GM23338 (cell line): ENCODE data around the gene DCLK1. TPM values are rescaled to one million over a fixed set of nuclear protein-coding genes. Genes with fewer than 3 reads are reported as not detected.
A peak's percentile ranks its signal among the peaks of the same experiment; 100 is the strongest.

Experiments
- ATAC-seq: fragments of 200-7000 bp; cut with Tn5 transposase; 3 replicates; pipeline ENCODE4 v1.9.1; 2020
- DNase-seq: peaks from one replicate; pipeline ENCODE4 v3.0.0-alpha.2; 2015; ENCODE audit warnings: low spot score
- H2AFZ ChIP-seq: fragments of 200-600 bp; sonication (generic); 2 replicates; pipeline ENCODE4 v1.8.0; 2016; ENCODE audit warnings: antibody characterized with exemption, mild to moderate bottlenecking, moderate library complexity
- H3F3A ChIP-seq: fragments of 200-600 bp; sonication (generic); replicated peaks from 2 replicates; pipeline ENCODE4 v1.8.0; 2017; ENCODE audit warnings: antibody characterized with exemption, mixed run types, low read depth
- H3K27ac ChIP-seq: fragments of 200-600 bp; sonication (generic); 2 replicates; pipeline ENCODE4 v1.6.1; 2016; ENCODE audit warnings: low read depth
- H3K27me3 ChIP-seq: fragments of 200-600 bp; sonication (generic); 2 replicates; pipeline ENCODE4 v1.8.0; 2016; ENCODE audit warnings: mild to moderate bottlenecking, mixed run types, moderate library complexity; ENCODE audit not compliant: insufficient read depth
- H3K36me3 ChIP-seq: fragments of 200-600 bp; sonication (generic); 2 replicates; pipeline ENCODE4 v1.8.0; 2016; ENCODE audit warnings: mild to moderate bottlenecking; ENCODE audit not compliant: insufficient read depth
- H3K4me1 ChIP-seq: fragments of 200-600 bp; sonication (generic); 2 replicates; pipeline ENCODE4 v1.8.0; 2016; ENCODE audit warnings: mild to moderate bottlenecking, moderate library complexity; ENCODE audit not compliant: insufficient read depth
- H3K4me2 ChIP-seq: fragments of 200-600 bp; sonication (generic); 2 replicates; pipeline ENCODE4 v1.7.1; 2017; ENCODE audit warnings: mixed run types
- H3K4me3 ChIP-seq: fragments of 200-600 bp; sonication (generic); 2 replicates; pipeline ENCODE4 v1.6.1; 2016; ENCODE audit warnings: mixed run types
- H3K79me2 ChIP-seq: fragments of 200-600 bp; sonication (generic); replicated peaks from 2 replicates; pipeline ENCODE4 v1.8.0; 2017; ENCODE audit warnings: mild to moderate bottlenecking; ENCODE audit not compliant: insufficient read depth
- H3K9me2 ChIP-seq: fragments of 200-600 bp; sonication (generic); 2 replicates; pipeline ENCODE4 v1.8.0; 2017; ENCODE audit not compliant: insufficient read depth
- H4K20me1 ChIP-seq: fragments of 200-600 bp; sonication (generic); replicated peaks from 2 replicates; pipeline ENCODE4 v1.8.0; 2017; ENCODE audit warnings: mild to moderate bottlenecking; ENCODE audit not compliant: insufficient read depth
- H3K27ac Mint-ChIP-seq: 2 replicates; pipeline ENCODE4 v1.8.0; 2020; ENCODE audit warnings: inconsistent platforms, mild to moderate bottlenecking, moderate library complexity, mixed read lengths
- H3K27me3 Mint-ChIP-seq: 3 replicates; pipeline ENCODE4 v1.8.0; 2022; ENCODE audit warnings: low read depth, mild to moderate bottlenecking, moderate library complexity, mixed read lengths, inconsistent platforms; ENCODE audit not compliant: insufficient read depth, poor library complexity
- H3K36me3 Mint-ChIP-seq: 3 replicates; pipeline ENCODE4 v1.8.0; 2021; ENCODE audit warnings: low read depth, mild to moderate bottlenecking, inconsistent platforms, moderate library complexity, mixed read lengths
- H3K4me1 Mint-ChIP-seq: 3 replicates; pipeline ENCODE4 v1.8.0; 2020; ENCODE audit warnings: mild to moderate bottlenecking, inconsistent platforms, mixed read lengths
- H3K4me3 Mint-ChIP-seq: 3 replicates; pipeline ENCODE4 v1.8.0; 2021; ENCODE audit warnings: moderate library complexity, mild to moderate bottlenecking, inconsistent platforms, mixed read lengths
- H3K9me3 Mint-ChIP-seq: 3 replicates; pipeline ENCODE4 v1.8.0; 2020; ENCODE audit warnings: moderate library complexity, mild to moderate bottlenecking, inconsistent platforms, mixed read lengths
- EZH2 ChIP-seq: fragments of 200-600 bp; sonication (generic); IDR thresholded peaks from one replicate; pipeline ENCODE4 v1.8.0; 2017; ENCODE audit warnings: antibody characterized with exemption, mild to moderate bottlenecking, low read depth; ENCODE audit not compliant: unreplicated experiment
- EZH2phosphoT487 ChIP-seq: fragments of 200-600 bp; sonication (generic); IDR thresholded peaks from one replicate; pipeline ENCODE4 v1.8.1; 2018; ENCODE audit warnings: antibody characterized with exemption; ENCODE audit not compliant: unreplicated experiment
- JUNB ChIP-seq: IDR thresholded peaks from one replicate; pipeline ENCODE4 v1.6.1; 2016; ENCODE audit warnings: antibody characterized with exemption; ENCODE audit not compliant: unreplicated experiment
- POLR2AphosphoS5 ChIP-seq: IDR thresholded peaks from 2 replicates; pipeline ENCODE4 v1.6.1; 2016; ENCODE audit warnings: antibody characterized with exemption, low read depth
- STAT1 ChIP-seq: IDR thresholded peaks from one replicate; pipeline ENCODE4 v1.6.1; 2016; ENCODE audit warnings: antibody characterized with exemption; ENCODE audit not compliant: unreplicated experiment
- polyA plus RNA-seq: library from polyadenylated mRNA; unstranded; fragments of >200 nt; fragmentation: Nextera tagmentation; extraction: Ambion mirVana; gene quantifications from 2 replicates; pipeline ENCODE4 v1.2.1, GENCODE V29; 2016
- total RNA-seq: library from RNA; depleted of rRNA; stranded (reverse); fragments of >200 nt; shearing (Covaris generic); gene quantifications from 2 replicates; pipeline ENCODE4 v1.2.3, GENCODE V29; 2014
- TF ChIP-seq, protein P1 (sequence below): fragments of 250-450 bp; sonication (Bioruptor Pico); IDR thresholded peaks from 2 replicates; pipeline ENCODE4 v1.5.0; 2020; ENCODE audit warnings: mild to moderate bottlenecking, moderate library complexity
- TF ChIP-seq, protein P2 (sequence below): IDR thresholded peaks from one replicate; pipeline ENCODE4 v1.6.1; 2018; ENCODE audit warnings: antibody characterized with exemption; ENCODE audit not compliant: unreplicated experiment

DCLK1 gene
- total and polyA plus RNA-seq, 2 experiments from 2014 or later: 13.1 to 57.7 TPM

DNA sequence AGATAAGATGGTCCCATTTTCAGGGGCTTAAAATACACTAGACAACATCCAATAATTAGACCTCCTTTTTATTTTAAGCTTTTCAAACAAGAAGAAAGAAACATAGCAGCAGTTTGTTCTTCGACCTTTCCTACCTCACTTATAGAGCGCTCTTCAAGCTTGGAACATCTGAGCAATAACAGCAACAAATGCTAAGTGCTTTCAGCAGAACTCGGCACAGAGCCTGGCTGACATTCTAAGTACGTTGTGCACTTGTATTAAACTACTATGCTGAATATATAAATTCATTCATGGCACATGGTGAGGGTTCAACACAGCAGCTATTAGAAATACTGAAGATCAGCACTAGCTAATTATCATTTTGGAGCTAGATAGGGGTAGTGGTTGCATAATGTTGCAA lies 398.6 kb downstream of the DCLK1 start (continued):
- TF ChIP-seq, protein P1, sequence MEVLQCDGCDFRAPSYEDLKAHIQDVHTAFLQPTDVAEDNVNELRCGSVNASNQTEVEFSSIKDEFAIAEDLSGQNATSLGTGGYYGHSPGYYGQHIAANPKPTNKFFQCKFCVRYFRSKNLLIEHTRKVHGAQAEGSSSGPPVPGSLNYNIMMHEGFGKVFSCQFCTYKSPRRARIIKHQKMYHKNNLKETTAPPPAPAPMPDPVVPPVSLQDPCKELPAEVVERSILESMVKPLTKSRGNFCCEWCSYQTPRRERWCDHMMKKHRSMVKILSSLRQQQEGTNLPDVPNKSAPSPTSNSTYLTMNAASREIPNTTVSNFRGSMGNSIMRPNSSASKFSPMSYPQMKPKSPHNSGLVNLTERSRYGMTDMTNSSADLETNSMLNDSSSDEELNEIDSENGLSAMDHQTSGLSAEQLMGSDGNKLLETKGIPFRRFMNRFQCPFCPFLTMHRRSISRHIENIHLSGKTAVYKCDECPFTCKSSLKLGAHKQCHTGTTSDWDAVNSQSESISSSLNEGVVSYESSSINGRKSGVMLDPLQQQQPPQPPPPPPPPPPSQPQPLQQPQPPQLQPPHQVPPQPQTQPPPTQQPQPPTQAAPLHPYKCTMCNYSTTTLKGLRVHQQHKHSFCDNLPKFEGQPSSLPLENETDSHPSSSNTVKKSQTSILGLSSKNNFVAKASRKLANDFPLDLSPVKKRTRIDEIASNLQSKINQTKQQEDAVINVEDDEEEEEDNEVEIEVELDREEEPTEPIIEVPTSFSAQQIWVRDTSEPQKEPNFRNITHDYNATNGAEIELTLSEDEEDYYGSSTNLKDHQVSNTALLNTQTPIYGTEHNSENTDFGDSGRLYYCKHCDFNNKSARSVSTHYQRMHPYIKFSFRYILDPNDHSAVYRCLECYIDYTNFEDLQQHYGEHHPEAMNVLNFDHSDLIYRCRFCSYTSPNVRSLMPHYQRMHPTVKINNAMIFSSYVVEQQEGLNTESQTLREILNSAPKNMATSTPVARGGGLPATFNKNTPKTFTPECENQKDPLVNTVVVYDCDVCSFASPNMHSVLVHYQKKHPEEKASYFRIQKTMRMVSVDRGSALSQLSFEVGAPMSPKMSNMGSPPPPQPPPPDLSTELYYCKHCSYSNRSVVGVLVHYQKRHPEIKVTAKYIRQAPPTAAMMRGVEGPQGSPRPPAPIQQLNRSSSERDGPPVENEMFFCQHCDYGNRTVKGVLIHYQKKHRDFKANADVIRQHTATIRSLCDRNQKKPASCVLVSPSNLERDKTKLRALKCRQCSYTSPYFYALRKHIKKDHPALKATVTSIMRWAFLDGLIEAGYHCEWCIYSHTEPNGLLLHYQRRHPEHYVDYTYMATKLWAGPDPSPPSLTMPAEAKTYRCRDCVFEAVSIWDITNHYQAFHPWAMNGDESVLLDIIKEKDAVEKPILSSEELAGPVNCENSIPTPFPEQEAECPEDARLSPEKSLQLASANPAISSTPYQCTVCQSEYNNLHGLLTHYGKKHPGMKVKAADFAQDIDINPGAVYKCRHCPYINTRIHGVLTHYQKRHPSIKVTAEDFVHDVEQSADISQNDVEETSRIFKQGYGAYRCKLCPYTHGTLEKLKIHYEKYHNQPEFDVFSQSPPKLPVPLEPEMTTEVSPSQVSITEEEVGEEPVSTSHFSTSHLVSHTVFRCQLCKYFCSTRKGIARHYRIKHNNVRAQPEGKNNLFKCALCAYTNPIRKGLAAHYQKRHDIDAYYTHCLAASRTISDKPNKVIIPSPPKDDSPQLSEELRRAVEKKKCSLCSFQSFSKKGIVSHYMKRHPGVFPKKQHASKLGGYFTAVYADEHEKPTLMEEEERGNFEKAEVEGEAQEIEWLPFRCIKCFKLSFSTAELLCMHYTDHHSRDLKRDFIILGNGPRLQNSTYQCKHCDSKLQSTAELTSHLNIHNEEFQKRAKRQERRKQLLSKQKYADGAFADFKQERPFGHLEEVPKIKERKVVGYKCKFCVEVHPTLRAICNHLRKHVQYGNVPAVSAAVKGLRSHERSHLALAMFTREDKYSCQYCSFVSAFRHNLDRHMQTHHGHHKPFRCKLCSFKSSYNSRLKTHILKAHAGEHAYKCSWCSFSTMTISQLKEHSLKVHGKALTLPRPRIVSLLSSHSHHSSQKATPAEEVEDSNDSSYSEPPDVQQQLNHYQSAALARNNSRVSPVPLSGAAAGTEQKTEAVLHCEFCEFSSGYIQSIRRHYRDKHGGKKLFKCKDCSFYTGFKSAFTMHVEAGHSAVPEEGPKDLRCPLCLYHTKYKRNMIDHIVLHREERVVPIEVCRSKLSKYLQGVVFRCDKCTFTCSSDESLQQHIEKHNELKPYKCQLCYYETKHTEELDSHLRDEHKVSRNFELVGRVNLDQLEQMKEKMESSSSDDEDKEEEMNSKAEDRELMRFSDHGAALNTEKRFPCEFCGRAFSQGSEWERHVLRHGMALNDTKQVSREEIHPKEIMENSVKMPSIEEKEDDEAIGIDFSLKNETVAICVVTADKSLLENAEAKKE (CRISPR knock-in tag): no peak
- TF ChIP-seq STAT1 (no peak), POLR2AphosphoS5 (no peak), EZH2phosphoT487 (no peak), EZH2 (no peak)
- TF ChIP-seq, protein P2, sequence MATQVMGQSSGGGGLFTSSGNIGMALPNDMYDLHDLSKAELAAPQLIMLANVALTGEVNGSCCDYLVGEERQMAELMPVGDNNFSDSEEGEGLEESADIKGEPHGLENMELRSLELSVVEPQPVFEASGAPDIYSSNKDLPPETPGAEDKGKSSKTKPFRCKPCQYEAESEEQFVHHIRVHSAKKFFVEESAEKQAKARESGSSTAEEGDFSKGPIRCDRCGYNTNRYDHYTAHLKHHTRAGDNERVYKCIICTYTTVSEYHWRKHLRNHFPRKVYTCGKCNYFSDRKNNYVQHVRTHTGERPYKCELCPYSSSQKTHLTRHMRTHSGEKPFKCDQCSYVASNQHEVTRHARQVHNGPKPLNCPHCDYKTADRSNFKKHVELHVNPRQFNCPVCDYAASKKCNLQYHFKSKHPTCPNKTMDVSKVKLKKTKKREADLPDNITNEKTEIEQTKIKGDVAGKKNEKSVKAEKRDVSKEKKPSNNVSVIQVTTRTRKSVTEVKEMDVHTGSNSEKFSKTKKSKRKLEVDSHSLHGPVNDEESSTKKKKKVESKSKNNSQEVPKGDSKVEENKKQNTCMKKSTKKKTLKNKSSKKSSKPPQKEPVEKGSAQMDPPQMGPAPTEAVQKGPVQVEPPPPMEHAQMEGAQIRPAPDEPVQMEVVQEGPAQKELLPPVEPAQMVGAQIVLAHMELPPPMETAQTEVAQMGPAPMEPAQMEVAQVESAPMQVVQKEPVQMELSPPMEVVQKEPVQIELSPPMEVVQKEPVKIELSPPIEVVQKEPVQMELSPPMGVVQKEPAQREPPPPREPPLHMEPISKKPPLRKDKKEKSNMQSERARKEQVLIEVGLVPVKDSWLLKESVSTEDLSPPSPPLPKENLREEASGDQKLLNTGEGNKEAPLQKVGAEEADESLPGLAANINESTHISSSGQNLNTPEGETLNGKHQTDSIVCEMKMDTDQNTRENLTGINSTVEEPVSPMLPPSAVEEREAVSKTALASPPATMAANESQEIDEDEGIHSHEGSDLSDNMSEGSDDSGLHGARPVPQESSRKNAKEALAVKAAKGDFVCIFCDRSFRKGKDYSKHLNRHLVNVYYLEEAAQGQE: no peak

DNA sequence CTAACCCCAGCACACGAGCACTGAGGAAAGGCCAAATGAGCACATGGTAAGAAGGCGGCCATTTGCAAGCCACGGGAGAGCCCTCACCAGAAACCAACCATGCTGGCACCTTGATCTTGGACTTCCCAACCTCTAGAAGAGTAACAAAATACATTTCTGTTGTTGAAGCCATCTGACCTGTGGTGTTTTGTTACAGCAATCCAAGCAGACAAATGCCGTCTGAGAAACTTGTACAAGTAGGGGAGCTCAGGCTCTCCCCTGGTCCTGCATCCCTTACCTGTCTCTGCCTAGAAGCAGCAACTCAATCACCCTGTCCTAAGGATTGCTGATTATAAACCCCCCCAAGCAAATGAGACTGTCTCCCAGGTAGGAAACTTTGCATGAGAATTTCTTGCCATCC lies 399.7 kb downstream of the DCLK1 start:
- no peak for TF ChIP-seq JUNB
- TF ChIP-seq, protein P1 (CRISPR knock-in tag): no peak
- Histone ChIP-seq H3K4me2 (no peak overlapping the region), H4K20me1 (no peaks in the 10 kb centered on the region), H3F3A (no peaks in the 10 kb centered on the region), H2AFZ (peak overlapping the region; percentile 78; the same call in 1 of the 2 replicates), H3K27me3 (no peaks in the 10 kb centered on the region), H3K79me2 (no peaks in the 10 kb centered on the region), H3K4me1 (no peaks in the 10 kb centered on the region), H3K36me3 (no peaks in the 10 kb centered on the region), H3K9me2 (peaks cover 3% of the 10 kb centered on the region; the same call in 1 of the 2 replicates), H3K4me3 (no peak overlapping the region), H3K27ac (no peak overlapping the region)
- ATAC-seq (no peak), DNase-seq (no peak)
- Mint-ChIP-seq H3K27ac (no peak overlapping the region), H3K4me1 (no peaks in the 10 kb centered on the region), H3K9me3 (no peaks in the 10 kb centered on the region), H3K27me3 (peaks cover 5% of the 10 kb centered on the region), H3K36me3 (no peaks in the 10 kb centered on the region), H3K4me3 (no peak overlapping the region)
